ENCODE results near the gene MUC12. TPM values are rescaled to one million over a fixed set of nuclear protein-coding genes. Genes with fewer than 3 reads are reported as not detected.

MUC12 gene
- total RNA-seq, 1 experiment from 2014 or later, result 11.5 TPM

DNA sequence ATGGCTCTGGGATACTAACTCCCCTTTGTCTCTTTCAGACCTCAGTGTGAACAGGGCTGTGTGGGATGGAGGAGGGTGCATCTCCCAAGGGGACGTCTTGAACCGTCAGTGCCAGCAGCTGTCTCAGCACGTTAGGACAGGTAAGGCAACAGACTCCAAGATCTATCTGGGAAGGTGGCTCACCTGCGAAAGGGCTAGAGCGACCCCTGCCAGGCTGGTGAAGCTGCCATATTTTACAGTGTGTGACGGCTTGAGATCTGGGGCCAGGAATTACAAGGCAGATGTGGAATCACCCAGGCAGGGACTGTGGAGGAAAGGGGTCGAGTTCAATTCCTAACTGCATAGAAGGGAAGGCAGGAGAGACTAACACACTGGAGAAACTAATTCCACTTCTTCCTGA is 61.7 kb downstream of the MUC12 start:
- Histone ChIP-seq H3K9ac (ENCODE audit: extremely low read depth, insufficient read length, low read length) (no peak overlapping the region), H3T11ph (ENCODE audit: low read length) (no peak overlapping the region), H3K23me2 (ENCODE audit: insufficient read length, low read depth, low read length, poor library complexity, severe bottlenecking) (no peaks in the 10 kb centered on the region), H3K4me1 (ENCODE audit: insufficient read depth, low read length) (no peaks in the 10 kb centered on the region), H3K23ac (ENCODE audit: insufficient read length, low read depth, low read length) (no peak overlapping the region), H3K4me2 (ENCODE audit: insufficient read depth, insufficient read length, low read length) (no peak overlapping the region), H3K56ac (ENCODE audit: insufficient read length, low read depth, low read length) (no peak overlapping the region), H3K79me2 (ENCODE audit: insufficient read depth, low read length) (no peaks in the 10 kb centered on the region), H2BK12ac (ENCODE audit: insufficient read length, low read depth, low read length) (no peak overlapping the region), H3K18ac (ENCODE audit: insufficient read length, low read depth, low read length) (no peak overlapping the region), H2BK20ac (ENCODE audit: low read depth, low read length, poor library complexity, severe bottlenecking) (no peak overlapping the region), H3K27ac (ENCODE audit: insufficient read length, low read depth, low read length) (no peak overlapping the region), H3K9me3 (ENCODE audit: control insufficient read depth, low read depth, low read length) (no peaks in the 10 kb centered on the region), H4K8ac (replicated peaks; ENCODE audit: insufficient read length, low read depth, low read length) (no peak overlapping the region), H3K4ac (ENCODE audit: low read depth, low read length) (no peak overlapping the region), H3K79me1 (ENCODE audit: insufficient read depth, low read depth, low read length, poor library complexity, severe bottlenecking) (no peaks in the 10 kb centered on the region), H4K20me1 (ENCODE audit: control insufficient read depth, insufficient read depth, insufficient read length) (no peaks in the 10 kb centered on the region), H4K5ac (ENCODE audit: insufficient read length, low read depth, low read length) (no peak overlapping the region), H3K27me3 (ENCODE audit: insufficient read depth, low read length) (no peaks in the 10 kb centered on the region; the same call in 1 of the 2 replicates), H4K91ac (ENCODE audit: insufficient read length, low read depth, low read length) (no peak overlapping the region), H2BK15ac (ENCODE audit: low read depth, low read length) (no peak overlapping the region), H2AK5ac (ENCODE audit: insufficient read length, low read length) (no peak overlapping the region), H3K14ac (ENCODE audit: insufficient read depth, low read length) (no peak overlapping the region), H2AFZ (ENCODE audit: low read length) (no peak overlapping the region), H2BK120ac (ENCODE audit: low read depth, low read length, poor library complexity, severe bottlenecking) (no peak overlapping the region), H2BK5ac (ENCODE audit: insufficient read length, low read length) (no peak overlapping the region)
- no peaks in the 10 kb centered on the region for H3K36me3 Mint-ChIP-seq (ENCODE audit: insufficient read depth in 1 of 3, low read depth in 3 of 3)
- H3K27me3 Mint-ChIP-seq (ENCODE audit: low read depth), result peaks cover 7% of the 10 kb centered on the region; the same call in 1 of the 2 replicates
- no peak overlapping the region for H3K27ac Mint-ChIP-seq
- H3K4me3 Mint-ChIP-seq, result no peak overlapping the region
- TF ChIP-seq, protein P1, sequence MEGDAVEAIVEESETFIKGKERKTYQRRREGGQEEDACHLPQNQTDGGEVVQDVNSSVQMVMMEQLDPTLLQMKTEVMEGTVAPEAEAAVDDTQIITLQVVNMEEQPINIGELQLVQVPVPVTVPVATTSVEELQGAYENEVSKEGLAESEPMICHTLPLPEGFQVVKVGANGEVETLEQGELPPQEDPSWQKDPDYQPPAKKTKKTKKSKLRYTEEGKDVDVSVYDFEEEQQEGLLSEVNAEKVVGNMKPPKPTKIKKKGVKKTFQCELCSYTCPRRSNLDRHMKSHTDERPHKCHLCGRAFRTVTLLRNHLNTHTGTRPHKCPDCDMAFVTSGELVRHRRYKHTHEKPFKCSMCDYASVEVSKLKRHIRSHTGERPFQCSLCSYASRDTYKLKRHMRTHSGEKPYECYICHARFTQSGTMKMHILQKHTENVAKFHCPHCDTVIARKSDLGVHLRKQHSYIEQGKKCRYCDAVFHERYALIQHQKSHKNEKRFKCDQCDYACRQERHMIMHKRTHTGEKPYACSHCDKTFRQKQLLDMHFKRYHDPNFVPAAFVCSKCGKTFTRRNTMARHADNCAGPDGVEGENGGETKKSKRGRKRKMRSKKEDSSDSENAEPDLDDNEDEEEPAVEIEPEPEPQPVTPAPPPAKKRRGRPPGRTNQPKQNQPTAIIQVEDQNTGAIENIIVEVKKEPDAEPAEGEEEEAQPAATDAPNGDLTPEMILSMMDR (conservative IDR thresholded peaks at IDR 0.05), result peak; percentile 62; the same call in 2 of the 3 replicates
- DNase-seq, result peak; percentile 74
- no CpG with 5 or more reads among the region's 7 CpGs for WGBS (ENCODE audit: extremely low coverage, insufficient read length, low lambda C conversion rate)
- H3K4me1 Mint-ChIP-seq, result 0 out of 4 replicates have a peak, but pooled peaks cover 4 to 5% of the 10 kb centered on the region in 2 experiments
- H3K9me3 Mint-ChIP-seq, result 0 out of 5 replicates have a peak, but pooled peaks cover 0 to 3% of the 10 kb centered on the region in 2 experiments

Measured in H9 (cell line).